Mesodermal cell (in vitro differentiated cells): Measurements from ENCODE around the gene ELF4.

Source experiments
- H3K27ac ChIP-seq: 2 replicates; pipeline ENCODE4 v1.7.0; 2013; ENCODE audit warnings: mild to moderate bottlenecking, low read depth, low read length, moderate library complexity; ENCODE audit not compliant: severe bottlenecking
- H3K36me3 ChIP-seq: 2 replicates; pipeline ENCODE4 v1.7.1; 2013; ENCODE audit warnings: mild to moderate bottlenecking, low read length, moderate library complexity; ENCODE audit not compliant: control insufficient read depth, insufficient read depth
- H3K4me1 ChIP-seq: one replicate; pipeline ENCODE4 v1.7.1; 2013; ENCODE audit warnings: mild to moderate bottlenecking, low read length; ENCODE audit not compliant: insufficient read depth, control insufficient read depth, poor library complexity, severe bottlenecking
- H3K4me3 ChIP-seq: 2 replicates; pipeline ENCODE4 v1.7.0; 2013; ENCODE audit warnings: low read length, control low read depth, mild to moderate bottlenecking; ENCODE audit not compliant: insufficient read depth, poor library complexity, severe bottlenecking; ENCODE audit errors: extremely low read depth
- H3K9me3 ChIP-seq: 2 replicates; pipeline ENCODE4 v1.7.1; 2013; ENCODE audit warnings: mild to moderate bottlenecking, low read length, moderate library complexity; ENCODE audit not compliant: control insufficient read depth
- WGBS, 2 experiments: methylation state at CpG; one replicate each; pipeline ENCODE4 v1.1.5; 2013; ENCODE audit warnings: missing lambda C conversion rate in 2 of 2; ENCODE audit not compliant: insufficient coverage in 2 of 2; 5-methylcytosine and 5-hydroxymethylcytosine counted together

ELF4 gene

DNA sequence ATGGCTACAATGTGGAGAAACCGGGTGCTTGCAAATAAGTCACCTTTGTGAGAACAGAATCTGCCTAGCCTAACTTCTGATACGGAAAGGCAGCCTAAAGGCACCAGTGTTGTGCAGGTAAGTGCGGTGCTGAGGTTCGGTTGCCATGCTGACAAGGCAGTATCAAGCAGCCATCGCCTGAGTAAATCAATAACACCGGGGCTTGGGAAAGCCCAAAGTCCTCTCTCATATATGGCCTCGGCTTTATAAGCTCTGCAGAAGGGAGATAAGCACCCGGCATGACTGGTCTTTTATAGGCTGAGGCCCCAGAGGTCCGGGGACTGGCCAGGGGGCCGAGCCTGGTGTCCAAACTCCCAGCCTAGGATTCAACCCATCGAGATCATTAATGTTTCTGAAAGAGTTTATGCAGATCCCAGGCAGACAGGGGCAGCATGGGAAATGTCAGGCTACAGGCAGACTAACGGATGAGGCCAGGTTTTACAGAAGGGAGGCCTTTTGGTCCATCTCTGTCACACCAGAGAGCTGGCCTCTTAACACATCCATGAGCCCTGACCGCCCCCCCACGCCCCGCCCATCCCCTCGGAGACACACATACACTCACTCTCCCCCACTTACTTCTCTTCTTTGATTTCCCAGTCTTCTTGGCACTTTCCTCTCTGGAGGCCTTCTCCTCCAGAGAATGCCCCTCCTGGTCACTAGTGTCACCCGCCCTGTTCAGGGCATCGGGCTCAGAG lies 38.5 kb downstream of the ELF4 start:
- WGBS, 2 experiments = 90 to 92% methylated on average over 7 to 10 of the region's 18 CpGs
- H3K27ac ChIP-seq = no peak overlapping the region

DNA sequence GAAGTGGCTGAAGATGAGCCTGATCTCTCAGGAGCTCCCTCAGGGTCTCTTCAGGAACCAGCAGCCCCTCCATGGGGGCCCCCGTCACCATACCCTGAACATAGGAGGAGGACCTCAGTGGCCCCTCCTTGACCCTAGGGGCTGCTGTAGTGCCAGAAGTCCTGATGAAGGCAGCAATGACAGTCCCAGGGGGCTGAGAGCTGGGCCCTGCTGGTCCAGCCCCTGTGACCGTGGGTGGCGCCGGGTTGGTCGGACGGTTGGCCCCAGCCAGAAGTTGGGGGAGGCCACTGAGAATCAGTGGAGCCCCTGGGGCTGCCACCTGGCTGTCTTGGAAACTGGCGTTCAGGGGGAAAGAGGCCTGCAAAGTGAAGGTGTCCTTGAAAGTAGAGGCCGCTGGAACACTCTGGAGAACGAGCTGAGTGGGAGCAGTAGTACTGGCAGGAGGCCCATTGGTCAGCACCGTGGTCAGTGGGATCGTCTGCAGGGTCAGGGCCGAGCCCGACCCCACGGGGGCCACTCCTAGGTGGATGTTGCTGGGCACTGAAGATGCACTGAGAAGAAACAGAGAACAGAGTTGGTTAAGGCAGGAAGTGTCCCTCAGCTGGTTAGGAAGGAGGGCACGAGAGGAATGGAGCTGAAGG lies 43.2 kb downstream of the ELF4 start:
- no peak overlapping the region for H3K4me3 ChIP-seq
- H3K9me3 ChIP-seq = no peaks in the 10 kb centered on the region
- no peak overlapping the region for H3K27ac ChIP-seq
- peaks cover 11% of the 10 kb centered on the region for H3K36me3 ChIP-seq
- no peaks in the 10 kb centered on the region for H3K4me1 ChIP-seq
- WGBS, 2 experiments = 97 to 98% methylated on average over 8 to 12 of the region's 15 CpGs

More for the DNA sequence above, 38.5 kb downstream of the ELF4 start:
- H3K4me1 ChIP-seq = no peaks in the 10 kb centered on the region
- no peak overlapping the region for H3K4me3 ChIP-seq
- H3K9me3 ChIP-seq = no peaks in the 10 kb centered on the region
- peaks cover 11% of the 10 kb centered on the region for H3K36me3 ChIP-seq

DNA sequence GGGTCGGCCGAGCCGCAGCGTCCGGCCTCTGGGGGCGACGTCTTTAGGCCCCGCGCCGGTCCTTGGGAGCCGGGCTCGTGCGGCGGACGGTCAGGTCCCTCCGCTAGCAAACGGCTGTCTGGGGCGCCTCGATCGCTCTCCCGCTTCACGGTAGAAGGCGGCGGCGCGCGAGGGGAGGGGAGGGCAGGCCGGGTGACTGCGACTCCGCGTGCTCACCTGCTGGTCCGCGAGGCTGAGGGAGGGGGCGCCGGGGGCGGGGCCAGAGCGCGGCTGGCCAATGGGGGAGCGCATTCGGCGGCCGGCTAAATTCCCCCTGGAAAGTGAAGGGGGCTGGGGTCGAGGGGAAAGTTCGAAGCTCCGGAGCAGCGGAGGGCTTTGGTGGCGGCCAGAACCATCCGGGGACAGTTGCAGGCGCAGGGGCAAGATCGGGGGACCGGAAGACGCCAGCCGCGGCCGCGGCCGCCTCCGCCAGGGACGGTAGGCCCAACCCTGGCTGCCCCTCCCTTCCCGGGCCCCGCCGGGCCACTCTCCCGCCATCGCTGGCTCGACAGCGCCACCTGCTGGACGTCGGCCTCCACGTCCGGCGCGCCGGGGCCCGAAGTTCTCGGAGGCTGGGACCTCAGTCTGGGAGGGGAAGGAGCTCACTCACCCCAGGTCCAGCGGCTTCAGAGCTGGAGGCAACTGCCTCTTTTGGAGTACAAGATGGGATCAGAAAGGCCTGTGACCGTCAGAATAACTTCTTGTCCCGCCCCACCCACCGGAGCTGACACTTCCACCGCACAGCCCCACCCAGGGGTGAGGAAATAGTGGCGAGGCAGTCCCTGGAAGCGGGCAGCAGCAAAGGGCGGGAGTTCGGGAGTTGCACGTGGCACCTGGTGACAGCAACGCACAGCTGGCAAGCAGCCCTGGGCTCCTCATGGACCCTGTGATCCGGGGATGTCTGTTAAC lies 49.9 kb downstream of the ELF4 start:
- Histone ChIP-seq H3K36me3 (peaks cover 4% of the 10 kb centered on the region), H3K27ac (peak overlapping the region; percentile 36), H3K4me1 (peaks cover 9% of the 10 kb centered on the region), H3K9me3 (no peaks in the 10 kb centered on the region), H3K4me3 (peak overlapping the region; percentile 42)
- WGBS, 2 experiments = 0% methylated on average over 6 to 31 of the region's 87 CpGs

DNA sequence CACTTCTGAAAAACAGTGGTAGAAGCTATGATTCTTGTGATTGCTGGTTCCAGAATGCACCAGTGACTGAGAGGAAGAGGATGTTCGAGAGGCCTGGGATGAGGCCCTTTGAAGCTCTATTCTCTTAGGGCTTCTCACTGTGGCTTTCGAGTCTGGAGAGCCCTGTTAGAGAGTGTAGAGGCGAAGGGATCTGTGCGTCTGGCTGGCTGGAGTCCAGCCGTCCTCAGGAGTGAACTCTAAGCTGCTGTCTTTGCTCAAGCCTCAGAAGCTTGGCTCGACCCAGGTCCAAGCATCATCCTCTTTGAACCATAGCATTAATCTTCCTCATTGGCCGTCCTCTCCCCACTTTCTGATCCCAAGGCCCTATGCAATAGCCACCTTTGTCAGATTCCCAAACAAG lies 51.6 kb downstream of the ELF4 start:
- Histone ChIP-seq H3K9me3 (no peaks in the 10 kb centered on the region), H3K27ac (no peak overlapping the region), H3K36me3 (peaks cover 9% of the 10 kb centered on the region), H3K4me1 (peaks cover 12% of the 10 kb centered on the region), H3K4me3 (no peak overlapping the region)
- 96% methylated on average over 4 of the region's 7 CpGs; no CpG with 5 or more reads in 1 of the 2 experiments for WGBS, 2 experiments

DNA sequence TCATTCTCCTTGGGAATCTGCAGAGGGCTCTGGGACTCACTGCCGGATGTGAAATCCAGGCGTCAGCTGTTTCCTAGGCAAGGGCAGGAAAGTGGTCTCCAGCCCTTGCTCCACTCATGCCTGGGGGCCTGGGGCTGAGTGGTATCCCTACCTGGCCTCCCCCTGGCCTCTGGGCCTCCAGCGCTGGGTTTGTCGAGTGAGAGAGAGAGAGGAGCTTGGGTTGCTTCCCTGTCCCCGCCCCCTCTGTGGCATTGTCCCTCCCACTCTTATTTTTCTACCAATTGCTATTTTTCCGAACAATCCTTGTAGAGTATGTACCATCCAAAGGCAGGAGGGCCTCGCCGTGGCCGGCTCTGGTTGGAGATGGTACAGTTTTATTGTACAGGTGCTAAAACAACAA lies 53.1 kb downstream of the ELF4 start:
- peaks cover 24% of the 10 kb centered on the region for H3K36me3 ChIP-seq
- H3K9me3 ChIP-seq = no peaks in the 10 kb centered on the region
- H3K27ac ChIP-seq = no peak overlapping the region
- 60 to 67% methylated on average over 1 to 2 of the region's 9 CpGs for WGBS, 2 experiments
- peaks cover 12% of the 10 kb centered on the region for H3K4me1 ChIP-seq
- H3K4me3 ChIP-seq = no peak overlapping the region

DNA sequence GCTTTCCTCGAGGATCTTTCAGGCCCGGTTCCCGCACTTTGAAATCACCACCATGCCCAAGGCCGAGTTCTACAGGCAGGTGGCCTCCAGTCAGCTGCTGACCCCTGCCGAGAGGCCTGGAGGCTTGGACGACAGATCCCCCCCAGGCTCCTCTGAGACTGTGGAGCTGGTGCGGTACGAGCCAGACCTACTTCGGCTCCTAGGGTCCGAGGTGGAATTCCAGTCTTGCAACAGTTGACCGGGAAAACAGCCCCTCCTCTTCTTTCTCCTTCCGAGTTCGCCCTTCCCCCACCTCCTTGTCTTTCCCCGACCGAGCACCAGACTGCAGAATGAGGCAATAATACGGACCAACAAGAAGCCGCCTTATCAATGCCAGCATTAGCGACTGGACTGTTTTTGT lies 54.4 kb downstream of the ELF4 start:
- Histone ChIP-seq H3K36me3 (peaks cover 37% of the 10 kb centered on the region), H3K4me3 (no peak overlapping the region), H3K27ac (peak overlapping the region; percentile 72), H3K4me1 (peaks cover 12% of the 10 kb centered on the region), H3K9me3 (no peaks in the 10 kb centered on the region)
- 40 to 41% methylated on average over 5 to 11 of the region's 18 CpGs for WGBS, 2 experiments

DNA sequence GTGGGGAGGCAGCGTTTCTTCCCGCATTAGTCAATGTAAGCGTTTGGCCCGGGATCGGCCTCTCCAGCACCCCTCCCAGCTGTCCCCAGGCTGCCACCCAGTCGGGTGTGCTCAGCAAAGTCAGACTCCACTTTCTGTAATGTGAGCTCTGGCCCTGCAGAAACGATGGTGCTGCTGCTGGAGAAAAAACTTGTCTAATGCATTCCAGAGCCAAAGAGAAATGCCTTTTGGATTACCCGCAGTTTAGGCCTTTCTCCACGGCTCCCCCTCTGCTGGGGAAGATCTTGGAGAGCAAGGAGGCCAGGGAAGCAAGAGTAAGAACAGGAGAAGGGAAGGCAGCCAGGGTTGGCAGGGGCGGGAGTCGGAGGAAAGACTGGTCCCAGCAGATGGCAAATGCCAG lies 55.2 kb downstream of the ELF4 start:
- no peaks in the 10 kb centered on the region for H3K9me3 ChIP-seq
- H3K4me1 ChIP-seq = peaks cover 12% of the 10 kb centered on the region
- H3K27ac ChIP-seq = peak overlapping the region; percentile 72
- WGBS, 2 experiments = 48 to 80% methylated on average over 1 to 2 of the region's 11 CpGs
- H3K4me3 ChIP-seq = no peak overlapping the region
- peaks cover 38% of the 10 kb centered on the region for H3K36me3 ChIP-seq

DNA sequence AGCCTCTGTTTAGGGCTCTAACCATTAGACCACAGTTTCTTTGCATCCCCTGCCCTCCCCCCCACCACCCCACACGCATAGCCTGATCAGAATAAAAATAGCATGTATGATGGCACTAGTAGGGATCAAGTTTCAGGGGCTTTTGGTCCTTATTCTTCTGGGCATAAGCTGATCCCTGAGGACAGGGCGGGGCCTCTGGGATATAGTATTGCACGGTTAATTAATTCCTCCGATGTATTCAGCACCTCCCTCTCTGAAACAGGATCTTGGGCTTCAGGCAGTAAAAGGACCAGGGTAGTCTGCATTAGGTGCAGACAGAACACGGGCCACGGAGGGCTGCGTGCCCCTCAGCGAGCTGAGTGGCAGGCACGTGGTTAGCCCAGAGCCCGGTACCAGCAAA lies 57.1 kb downstream of the ELF4 start:
- Histone ChIP-seq H3K9me3 (no peaks in the 10 kb centered on the region), H3K4me1 (peaks cover 12% of the 10 kb centered on the region), H3K4me3 (no peak overlapping the region), H3K27ac (no peak overlapping the region), H3K36me3 (peaks cover 56% of the 10 kb centered on the region)
- WGBS, 2 experiments = 95 to 96% methylated on average over 4 to 7 of the region's 10 CpGs

DNA sequence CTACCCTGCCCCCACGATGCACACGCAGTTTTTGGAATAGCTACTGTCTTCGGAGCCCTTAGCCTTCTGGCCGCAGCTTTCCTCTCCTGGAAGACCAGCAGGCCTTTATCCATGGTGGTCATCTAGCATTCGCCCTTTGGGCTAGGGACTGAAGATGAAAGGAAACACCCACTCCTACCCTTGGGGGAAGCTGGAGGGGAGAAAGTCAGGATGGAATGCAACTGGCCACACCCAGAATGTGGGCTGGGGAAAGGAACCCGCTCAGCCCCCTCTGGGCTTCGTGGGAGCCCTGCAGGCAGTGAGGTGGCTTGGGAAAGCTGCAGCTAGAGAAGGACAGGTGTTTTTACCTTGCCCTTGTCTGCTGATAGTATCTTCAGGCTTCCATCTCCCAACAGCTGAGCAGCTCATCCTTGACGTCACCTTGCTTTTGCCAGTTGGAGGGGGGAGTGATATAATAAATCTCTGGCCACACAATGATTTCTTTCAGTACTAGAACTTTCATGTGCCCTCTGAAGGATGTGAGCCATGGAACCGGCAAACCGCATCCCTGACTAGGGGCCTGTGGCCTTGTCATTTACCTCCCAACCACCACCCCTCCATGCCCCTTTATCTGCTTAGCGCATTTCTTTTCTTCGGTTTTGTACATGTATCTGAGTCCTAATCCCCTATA lies 59.0 kb downstream of the ELF4 start:
- H3K4me3 ChIP-seq = no peak overlapping the region
- no peaks in the 10 kb centered on the region for H3K9me3 ChIP-seq
- peaks cover 72% of the 10 kb centered on the region for H3K36me3 ChIP-seq
- WGBS, 2 experiments = 90% methylated on average over 4 of the region's 12 CpGs; no CpG with 5 or more reads in 1 of the 2 experiments
- peaks cover 7% of the 10 kb centered on the region for H3K4me1 ChIP-seq
- H3K27ac ChIP-seq = no peak overlapping the region

DNA sequence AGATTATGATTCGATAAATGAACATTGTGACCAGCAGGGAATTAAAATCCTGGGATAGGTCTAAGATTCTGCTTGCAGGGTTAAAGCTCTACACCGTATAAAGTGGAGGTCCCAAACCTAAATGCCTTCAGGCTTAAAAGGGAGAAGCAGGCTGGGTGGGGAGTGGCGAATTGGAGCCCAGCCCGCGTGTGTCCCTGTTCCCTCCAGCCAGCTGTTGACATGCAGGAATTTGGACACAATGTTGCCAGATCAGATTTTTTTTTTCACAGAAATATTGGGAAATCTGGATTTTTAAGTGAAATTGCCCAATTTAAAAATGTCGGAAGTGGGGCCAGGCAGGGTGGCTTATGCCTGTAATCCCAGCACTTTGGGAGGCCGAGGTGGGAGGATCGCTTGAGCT lies 60.5 kb downstream of the ELF4 start:
- Histone ChIP-seq H3K9me3 (no peaks in the 10 kb centered on the region), H3K4me3 (no peak overlapping the region), H3K4me1 (no peaks in the 10 kb centered on the region), H3K27ac (no peak overlapping the region), H3K36me3 (peaks cover 82% of the 10 kb centered on the region)
- 100% methylated on average over 4 of the region's 8 CpGs; no CpG with 5 or more reads in 1 of the 2 experiments for WGBS, 2 experiments
